GM21528 (cell line): ENCODE results near the gene KLHL26.

Experiments
- ATAC-seq: cut with Tn5 transposase; IDR thresholded peaks from one replicate; pipeline ENCODE4 v1.9.1; 2021; ENCODE audit warnings: mild to moderate bottlenecking, moderate library complexity; ENCODE audit not compliant: unreplicated experiment, low FRiP score

KLHL26 gene

GRCh38 chr19:18645035-18645511 is 8.2 kb downstream of the KLHL26 start:
- ATAC-seq = no peak

- no peak for ATAC-seq
These were observed 9.9 kb downstream of the KLHL26 start for GRCh38 chr19:18646535-18647370.

GRCh38 chr19:18647371-18647767 is 10.5 kb downstream of the KLHL26 start:
- ATAC-seq = no peak

GRCh38 chr19:18647807-18648206 is 11.0 kb downstream of the KLHL26 start:
- no peak for ATAC-seq

GRCh38 chr19:18648973-18649315 is 12.1 kb downstream of the KLHL26 start:
- no peak for ATAC-seq

- no peak for ATAC-seq
These were observed 12.7 kb downstream of the KLHL26 start for GRCh38 chr19:18649371-18650020.

- no peak for ATAC-seq
These were observed 13.2 kb downstream of the KLHL26 start for GRCh38 chr19:18650021-18650390.

- no peak for ATAC-seq
These were observed 13.7 kb downstream of the KLHL26 start for GRCh38 chr19:18650468-18651041.

GRCh38 chr19:18651300-18651699 is 14.5 kb downstream of the KLHL26 start:
- ATAC-seq = no peak

GRCh38 chr19:18651733-18652132 is 14.9 kb downstream of the KLHL26 start:
- no peak for ATAC-seq

GRCh38 chr19:18653853-18654252 is 17.0 kb downstream of the KLHL26 start:
- no peak for ATAC-seq

- no peak for ATAC-seq
These were observed 17.6 kb downstream of the KLHL26 start for GRCh38 chr19:18654469-18654868.

GRCh38 chr19:18655173-18655844 is 18.5 kb downstream of the KLHL26 start:
- ATAC-seq = no peak

GRCh38 chr19:18656337-18657086 is 19.7 kb downstream of the KLHL26 start:
- no peak for ATAC-seq

GRCh38 chr19:18657590-18658365 is 20.9 kb downstream of the KLHL26 start:
- ATAC-seq = no peak

- no peak for ATAC-seq
These were observed 21.6 kb downstream of the KLHL26 start for GRCh38 chr19:18658366-18658855.

- ATAC-seq = no peak
These were observed 22.6 kb downstream of the KLHL26 start for GRCh38 chr19:18659281-18660050.

GRCh38 chr19:18660051-18660910 is 23.5 kb downstream of the KLHL26 start:
- no peak for ATAC-seq
